Measurements from ENCODE around the gene WNT8A. TPM values are rescaled to one million over a fixed set of nuclear protein-coding genes. Genes with fewer than 3 reads are reported as not detected.

Gene WNT8A
- total RNA-seq, 1 experiment from 2014 or later: not detected

DNA sequence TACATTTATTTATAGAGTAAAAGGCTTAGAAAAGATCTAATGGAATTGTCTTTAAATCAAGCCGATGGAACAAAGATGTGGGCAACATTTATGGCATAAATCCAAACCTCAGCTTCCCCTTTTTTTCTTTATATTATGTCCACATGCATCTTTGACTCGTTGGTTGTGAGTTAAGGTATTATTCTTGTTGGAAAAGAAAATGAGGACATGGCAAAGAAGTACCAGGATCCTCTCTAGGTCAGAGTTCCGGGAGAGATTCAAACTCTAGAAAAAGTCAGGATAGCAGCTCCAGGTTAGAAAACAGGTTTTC is 55.9 kb downstream of the WNT8A start:
- Histone ChIP-seq H3K4me1 (ENCODE audit: low read length) (peaks cover 27% of the 10 kb centered on the region), H3K27ac (ENCODE audit: low read length) (peak overlapping the region; percentile 69), H3K9ac (ENCODE audit: low read length) (peak overlapping the region; percentile 58), H3K9me3 (ENCODE audit: low read length) (no peaks in the 10 kb centered on the region), H3K79me2 (ENCODE audit: low read length) (no peaks in the 10 kb centered on the region), H3K27me3 (ENCODE audit: low read length) (no peaks in the 10 kb centered on the region), H3K36me3 (ENCODE audit: insufficient read depth, low read length) (no peaks in the 10 kb centered on the region), H3K4me2 (ENCODE audit: low read depth, low read length, poor library complexity, severe bottlenecking) (peak overlapping the region; percentile 99), H3K9me2 (replicated peaks; ENCODE audit: insufficient read depth, low read length) (no peaks in the 10 kb centered on the region), H3K4me3 (ENCODE audit: low read length) (peak overlapping the region; percentile 70), H4K20me1 (ENCODE audit: insufficient read depth, low read depth, low read length) (no peaks in the 10 kb centered on the region), H2AFZ (ENCODE audit: low read length) (peak overlapping the region; percentile 94)
- peak; percentile 59 for DNase-seq

DNA sequence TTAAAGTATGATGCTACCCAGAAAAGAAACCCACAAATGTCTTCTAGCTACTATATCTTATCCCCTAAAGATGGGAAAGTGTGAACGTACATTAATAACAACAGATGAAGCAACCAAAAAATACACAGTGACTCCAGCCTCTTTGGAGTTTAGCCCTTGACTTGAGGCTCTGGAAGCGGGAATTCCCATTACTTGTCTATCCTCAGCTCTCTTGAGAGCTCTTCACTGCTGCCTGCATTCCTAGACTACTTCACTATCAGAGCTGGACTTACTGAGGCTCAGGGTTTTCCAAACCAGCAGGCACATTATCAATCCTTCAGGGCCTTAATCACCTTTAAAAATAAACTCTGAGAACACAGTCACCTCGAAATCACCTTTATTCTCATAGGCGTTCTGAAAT is 56.4 kb downstream of the WNT8A start:
- peaks cover 27% of the 10 kb centered on the region for H3K4me1 ChIP-seq (ENCODE audit: low read length)
- no peaks in the 10 kb centered on the region for H3K9me2 ChIP-seq (replicated peaks; ENCODE audit: insufficient read depth, low read length)
- H2AFZ ChIP-seq (ENCODE audit: low read length): peak overlapping the region; percentile 94
- H3K27ac ChIP-seq (ENCODE audit: low read length): peak overlapping the region; percentile 69; the same call in 1 of the 2 replicates
- no peaks in the 10 kb centered on the region for H3K27me3 ChIP-seq (ENCODE audit: low read length)
- no peaks in the 10 kb centered on the region for H3K79me2 ChIP-seq (ENCODE audit: low read length)
- no peaks in the 10 kb centered on the region for H4K20me1 ChIP-seq (ENCODE audit: insufficient read depth, low read depth, low read length)
- H3K9me3 ChIP-seq (ENCODE audit: low read length): no peaks in the 10 kb centered on the region
- H3K4me3 ChIP-seq (ENCODE audit: low read length): 0 out of 2 replicates have a peak overlapping the region, but pooled peaks have one; percentile 70
- H3K4me2 ChIP-seq (ENCODE audit: low read depth, low read length, poor library complexity, severe bottlenecking): peak overlapping the region; percentile 99
- no peaks in the 10 kb centered on the region for H3K36me3 ChIP-seq (ENCODE audit: insufficient read depth, low read length)
- DNase-seq: no peak
- H3K9ac ChIP-seq (ENCODE audit: low read length): peak overlapping the region; percentile 58

Small RNA genes lying within 50 kb of the gene (small RNA-seq; reads per million reads assigned to genes)
- gene RNU6-1148P (not detected), gene RNU6-460P (not detected), gene RNU6-888P (not detected)

Other genes with a start within 250 kb of the WNT8A start
- not detected in 2 replicates for gene MYOT, start 216.2 kb upstream of the WNT8A start, total RNA-seq (2014; rRNA removed; shearing (Covaris generic); ENCODE audit: low replicate concordance)
- gene PKD2L2, start 194.6 kb upstream of the WNT8A start, total RNA-seq (2014; rRNA removed; shearing (Covaris generic); ENCODE audit: low replicate concordance): not detected in 2 replicates
- 16.9 and 23.2 TPM in 2 replicates for gene FAM13B, start 51.0 kb upstream of the WNT8A start, total RNA-seq (2014; rRNA removed; shearing (Covaris generic); ENCODE audit: low replicate concordance)
- gene NME5, start 55.4 kb downstream of the WNT8A start, total RNA-seq (2014; rRNA removed; shearing (Covaris generic); ENCODE audit: low replicate concordance): 1.3 and 2.0 TPM in 2 replicates
- 44.9 and 51.9 TPM in 2 replicates for gene BRD8, start 94.6 kb downstream of the WNT8A start, total RNA-seq (2014; rRNA removed; shearing (Covaris generic); ENCODE audit: low replicate concordance)
- 16.9 and 26.5 TPM in 2 replicates for gene KIF20A, start 95.1 kb downstream of the WNT8A start, total RNA-seq (2014; rRNA removed; shearing (Covaris generic); ENCODE audit: low replicate concordance)
- 16.6 and 24.0 TPM in 2 replicates for gene CDC23, start 129.3 kb downstream of the WNT8A start, total RNA-seq (2014; rRNA removed; shearing (Covaris generic); ENCODE audit: low replicate concordance)
- gene GFRA3, start 190.6 kb downstream of the WNT8A start, total RNA-seq (2014; rRNA removed; shearing (Covaris generic); ENCODE audit: low replicate concordance): 0.37 TPM in 1 of 2 replicates, not detected in the other
- 6.1 and 11.1 TPM in 2 replicates for gene CDC25C, start 247.8 kb downstream of the WNT8A start, total RNA-seq (2014; rRNA removed; shearing (Covaris generic); ENCODE audit: low replicate concordance)